HG02938 (cell line): ENCODE results near the gene SETDB2.

Source experiments
- ATAC-seq: cut with Tn5 transposase; IDR thresholded peaks from one replicate; pipeline ENCODE4 v1.9.1; 2021; ENCODE audit warnings: mild to moderate bottlenecking, moderate library complexity; ENCODE audit not compliant: unreplicated experiment

Gene SETDB2

DNA sequence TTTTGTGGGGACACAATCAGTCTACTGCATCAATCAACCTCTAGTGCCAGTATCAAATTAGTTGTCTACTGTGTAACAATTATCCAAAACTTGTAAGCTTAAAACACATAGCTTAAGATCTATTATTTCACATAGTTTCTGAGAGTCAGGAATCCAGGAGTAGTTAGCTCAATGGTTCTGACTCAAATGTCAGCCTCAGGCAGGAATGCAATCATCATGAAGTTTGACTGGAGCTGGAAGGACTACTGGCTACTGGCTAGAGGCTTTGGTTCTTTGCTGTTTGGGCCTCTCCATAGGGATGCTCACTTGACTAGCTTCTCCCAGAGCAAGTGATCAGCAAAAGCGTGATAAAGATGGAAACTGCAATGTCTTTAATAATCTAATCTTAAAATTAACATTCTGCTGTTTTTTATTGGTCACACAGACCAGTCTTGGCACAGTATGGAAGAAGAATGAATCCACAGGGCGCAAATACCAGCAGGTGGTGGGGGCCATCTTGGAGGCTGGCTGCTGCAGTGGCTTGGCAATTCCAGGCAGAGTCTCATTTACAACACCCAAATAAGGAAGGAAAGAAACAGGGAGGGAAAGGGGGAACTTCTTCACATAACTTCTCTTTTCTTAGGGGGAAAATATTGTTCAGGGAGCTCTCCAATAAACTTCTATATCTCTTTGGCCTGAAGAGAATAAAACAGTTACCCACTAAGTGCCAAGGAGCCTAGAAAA, 15.9 kb upstream of the SETDB2 start:
- ATAC-seq, result no peak

- no peak for ATAC-seq
These were observed 15.0 kb upstream of the SETDB2 start for GRCh38 chr13:49429121-49429520.

- ATAC-seq, result no peak
These were observed 8.1 kb upstream of the SETDB2 start for GRCh38 chr13:49435992-49436391.

DNA sequence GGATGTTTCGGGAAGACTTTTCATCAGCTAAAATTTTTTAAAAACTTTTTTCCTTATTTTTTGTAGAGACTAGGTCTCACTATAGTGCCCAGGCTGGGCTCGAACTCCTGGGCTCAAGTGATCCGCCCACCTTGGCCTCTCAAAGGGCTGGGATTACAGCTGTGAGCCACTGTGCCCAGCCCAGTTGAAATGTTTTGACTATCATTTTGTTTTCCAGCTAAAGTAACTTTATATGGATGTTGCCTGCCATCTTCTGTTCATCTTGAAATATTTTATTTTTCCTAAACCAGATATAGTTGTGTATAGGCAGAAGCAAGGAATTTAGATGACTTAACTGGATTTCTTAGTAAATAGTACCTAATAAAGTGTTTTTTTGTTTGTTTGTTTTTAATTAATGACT, 7.2 kb upstream of the SETDB2 start:
- ATAC-seq, result no peak

- no peak for ATAC-seq
These were observed 6.4 kb upstream of the SETDB2 start for GRCh38 chr13:49437705-49438104.

- ATAC-seq, result no peak
These were observed 4.5 kb upstream of the SETDB2 start for GRCh38 chr13:49439609-49440008.

- no peak for ATAC-seq
These were observed 2.8 kb upstream of the SETDB2 start for GRCh38 chr13:49441312-49441711.

GRCh38 chr13:49441846-49442245, 2.2 kb upstream of the SETDB2 start:
- no peak for ATAC-seq

DNA sequence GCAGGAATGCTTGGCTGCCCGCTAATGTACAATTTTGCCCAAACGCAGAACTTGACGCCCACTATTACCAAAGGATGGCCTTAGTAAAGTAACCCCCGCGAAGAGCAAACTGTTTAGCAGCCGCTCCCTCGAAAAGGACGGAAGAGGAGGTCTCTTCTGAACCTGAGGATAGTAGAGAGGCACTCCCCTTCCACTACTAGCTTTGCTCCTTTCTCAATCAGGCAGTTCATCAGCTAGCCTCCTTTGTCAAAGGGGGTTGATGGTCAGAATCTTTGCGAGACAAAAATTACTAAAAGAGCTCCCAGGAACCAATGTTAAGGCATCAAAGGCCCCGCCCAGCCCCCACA, 744 bp upstream of the SETDB2 start:
- ATAC-seq, result no peak

DNA sequence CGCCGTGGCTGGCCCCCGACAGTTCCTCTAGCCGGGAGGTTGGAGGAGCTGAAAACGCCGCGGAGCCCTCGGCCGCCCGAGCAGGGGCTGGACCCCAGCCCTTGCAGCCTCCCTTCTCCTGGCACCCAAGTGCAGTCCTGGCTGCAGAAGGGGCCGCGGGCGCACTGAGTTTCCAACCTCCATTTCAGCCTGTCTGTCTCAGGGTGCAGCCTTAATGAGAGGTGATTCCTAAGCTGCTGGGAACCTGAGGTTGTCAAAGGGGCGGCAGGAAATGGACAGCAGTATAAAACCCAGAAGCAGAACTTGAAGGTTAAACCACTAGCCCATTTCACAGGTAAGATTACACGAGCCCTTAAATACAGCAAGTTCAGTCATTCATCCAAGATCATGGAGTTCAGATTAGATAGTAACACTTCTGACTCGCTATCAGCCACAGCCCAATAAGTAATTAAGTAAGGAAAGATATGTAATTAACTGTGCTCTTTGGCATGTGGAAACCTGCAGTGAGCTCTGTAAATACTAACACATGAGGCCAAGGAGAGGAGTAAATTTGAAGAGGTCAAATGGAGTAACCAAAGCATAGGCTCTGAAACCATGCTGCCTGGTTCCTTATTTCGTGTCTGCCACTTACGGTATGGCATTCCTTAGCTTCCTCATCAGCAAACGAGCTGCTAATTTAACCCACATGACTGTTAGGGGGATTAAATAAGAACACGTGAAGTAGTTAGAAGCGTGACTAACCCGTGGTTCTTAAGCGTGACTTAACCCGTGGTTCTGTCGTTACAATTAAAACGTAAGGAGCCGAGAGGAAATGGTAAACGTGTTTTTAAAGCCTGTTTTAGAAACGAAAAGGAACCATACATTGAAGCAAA, 686 bp downstream of the SETDB2 start:
- ATAC-seq, result no peak

DNA sequence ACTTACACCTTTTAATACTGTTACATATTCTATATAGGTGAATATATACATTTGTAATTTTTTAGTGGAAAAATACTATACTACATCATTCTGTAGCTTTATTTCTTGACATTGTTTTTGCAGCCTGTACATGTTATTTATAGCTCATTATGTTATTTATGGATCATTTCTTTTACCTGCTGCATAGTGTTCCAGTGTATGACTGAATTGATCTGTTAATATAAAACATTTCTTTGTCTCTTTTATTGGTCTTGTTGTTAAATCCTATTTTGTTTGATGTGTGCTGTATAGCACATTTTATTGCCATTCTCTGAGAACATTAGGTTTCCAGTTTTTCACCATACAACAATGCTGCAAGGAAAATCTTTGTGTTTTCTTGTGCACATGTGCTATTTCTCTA, 2.4 kb downstream of the SETDB2 start:
- ATAC-seq, result no peak

DNA sequence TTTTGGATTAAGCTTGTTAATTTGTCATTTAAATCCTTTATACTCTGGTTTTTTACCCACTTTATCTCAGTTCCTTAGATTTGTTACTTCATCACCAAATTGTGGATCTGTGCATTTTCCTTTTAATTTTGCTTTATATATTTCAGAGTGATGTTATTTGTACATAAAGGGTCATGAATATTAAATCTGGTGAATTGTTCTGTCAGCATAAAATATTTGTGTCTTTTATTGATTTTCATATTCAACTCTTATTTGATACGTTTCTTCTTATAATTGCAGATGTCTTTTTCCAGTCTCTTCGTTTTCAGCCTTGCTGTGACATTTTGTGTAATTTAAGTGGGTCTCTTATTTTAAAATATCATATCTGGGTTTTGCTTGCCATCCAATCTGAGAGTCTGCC, 4.7 kb downstream of the SETDB2 start:
- ATAC-seq, result no peak

DNA sequence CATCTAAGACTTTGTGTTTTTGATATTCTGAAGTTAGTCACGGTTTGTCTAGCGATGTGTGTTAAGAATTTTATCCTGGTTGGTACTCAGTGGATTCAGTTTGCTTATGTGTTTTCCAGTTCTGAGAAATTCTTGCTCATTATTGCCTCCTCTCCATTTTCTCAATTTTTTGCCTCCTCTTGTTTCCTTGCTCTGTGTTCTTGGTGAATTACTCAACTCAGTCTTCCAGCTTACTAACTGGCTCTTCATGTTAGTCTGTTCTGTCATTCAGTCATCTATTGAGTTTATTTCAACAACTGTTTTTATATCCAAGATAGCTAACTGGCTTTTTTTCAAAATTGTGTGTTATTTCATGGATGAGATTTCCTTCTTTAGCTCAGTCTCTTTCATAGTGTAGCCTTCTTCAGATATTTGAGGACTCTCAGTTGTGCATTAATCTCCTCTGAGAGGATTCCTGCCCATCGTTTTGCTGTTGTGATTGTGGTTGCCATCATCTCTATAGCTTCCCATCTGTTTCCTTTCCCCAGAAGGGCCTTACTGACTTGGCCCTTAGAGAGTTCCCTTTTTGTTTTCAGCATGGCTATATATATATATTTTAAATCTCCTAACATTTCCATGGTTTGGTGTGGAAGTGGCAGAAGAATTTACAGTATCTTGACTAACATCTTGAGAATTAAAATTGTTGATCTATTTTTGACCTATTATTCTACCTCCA, 6.2 kb downstream of the SETDB2 start:
- ATAC-seq, result no peak

DNA sequence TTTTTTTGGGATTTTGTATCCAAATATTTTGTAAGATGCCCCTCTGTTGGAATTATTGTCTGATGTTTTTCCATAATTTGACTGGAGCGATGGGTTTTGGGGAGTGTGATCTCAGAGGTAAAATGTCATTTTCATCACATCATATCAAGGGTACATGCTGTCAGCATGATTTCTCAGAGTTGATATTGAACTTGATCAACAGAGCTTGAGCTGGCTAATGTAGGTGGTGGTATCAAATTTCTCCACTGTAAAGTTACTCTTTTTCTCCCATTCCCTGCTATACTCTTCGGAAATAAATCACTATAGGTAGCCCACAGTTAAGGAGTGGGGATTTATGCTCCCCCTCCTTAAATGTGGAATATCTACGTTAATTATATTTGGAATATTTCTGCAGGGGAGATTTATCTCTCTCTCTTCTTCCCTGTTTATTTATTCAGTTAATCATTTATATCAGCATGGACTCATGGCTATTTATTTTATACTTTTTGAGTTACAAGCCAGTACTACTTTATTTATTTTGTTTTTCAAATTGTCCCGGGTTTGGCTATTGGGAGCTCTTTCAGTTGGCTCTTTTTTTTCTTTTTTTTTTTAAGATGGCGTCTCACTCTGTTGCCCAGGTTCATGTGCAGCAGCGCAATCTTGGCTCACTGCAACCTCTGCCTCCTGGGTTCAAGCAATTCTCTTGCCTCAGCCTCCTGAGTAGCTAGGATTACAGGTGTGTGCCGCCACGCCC, 8.8 kb downstream of the SETDB2 start:
- ATAC-seq, result no peak

- no peak for ATAC-seq
These were observed 9.4 kb downstream of the SETDB2 start for GRCh38 chr13:49453465-49453864.

- peak; percentile 95 for ATAC-seq
These were observed 10.4 kb downstream of the SETDB2 start for GRCh38 chr13:49454388-49455006.

GRCh38 chr13:49455007-49455398, 10.9 kb downstream of the SETDB2 start:
- no peak for ATAC-seq

DNA sequence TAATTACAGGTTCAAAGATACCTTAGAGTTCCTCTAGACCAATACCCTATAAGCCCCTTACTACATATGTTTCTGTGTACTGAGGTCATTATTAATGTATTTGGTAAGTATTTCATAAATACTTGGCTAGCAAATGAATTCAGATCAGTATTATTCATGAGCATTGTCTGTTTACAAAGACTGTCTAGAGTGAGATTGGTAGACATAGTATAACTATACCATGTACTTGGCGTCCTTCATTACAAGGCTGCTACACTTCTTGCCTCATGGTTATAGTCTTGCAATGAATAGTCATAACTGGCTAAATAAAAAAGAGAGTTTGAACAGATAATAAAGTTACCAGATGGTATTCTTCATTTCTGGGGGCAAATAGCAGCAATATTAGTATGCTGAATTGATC, 12.1 kb downstream of the SETDB2 start:
- ATAC-seq, result no peak

GRCh38 chr13:49457221-49457620, 13.1 kb downstream of the SETDB2 start:
- ATAC-seq, result no peak

DNA sequence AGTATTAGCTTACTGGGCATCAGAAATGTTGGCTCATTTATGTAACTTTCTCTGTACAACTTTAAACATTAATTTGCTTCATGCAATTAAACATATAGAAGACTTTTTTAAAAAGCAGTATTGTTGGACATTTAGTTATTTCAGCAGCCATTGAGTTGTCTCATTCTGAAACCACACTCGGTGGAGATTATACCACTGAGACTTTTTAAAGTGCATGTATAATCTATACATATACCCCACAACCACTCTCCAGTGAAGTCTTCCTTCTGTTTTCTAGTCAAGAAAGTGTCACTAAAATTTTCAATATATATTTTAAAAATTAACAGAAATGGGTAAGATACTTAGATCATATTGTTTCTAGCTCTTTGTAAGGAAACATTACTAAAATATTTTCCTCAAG, 15.5 kb downstream of the SETDB2 start:
- peak; percentile 55 for ATAC-seq

GRCh38 chr13:49464085-49464484, 20.0 kb downstream of the SETDB2 start:
- no peak for ATAC-seq
